Panc1 (cell line): ENCODE results near the gene LDLRAD4.
"Not testable (repeated sequence)": the region's sequence is repeated elsewhere in the genome, so short reads cannot be mapped to it uniquely, and the experiment has no call there.

Source experiments
- CTCF ChIP-seq: fragments of 450-650 bp; IDR thresholded peaks from 2 replicates; pipeline ENCODE4 v1.5.1; 2017; ENCODE audit warnings: mild to moderate bottlenecking
- POLR2AphosphoS5 ChIP-seq: IDR thresholded peaks from 2 replicates; pipeline ENCODE4 v1.6.1; 2012; ENCODE audit warnings: mild to moderate bottlenecking, low read depth, low read length, moderate library complexity
- REST ChIP-seq, 2 experiments: IDR thresholded peaks; 2 replicates each; pipeline ENCODE4 v1.6.1; 2011 to 2012; ENCODE audit warnings: low read depth in 2 of 2, control low read depth in 1 of 2, low read length in 1 of 2, mild to moderate bottlenecking in 1 of 2, moderate library complexity in 1 of 2; ENCODE audit not compliant: insufficient read depth in 1 of 2
- SIN3A ChIP-seq: IDR thresholded peaks from 2 replicates; pipeline ENCODE4 v1.6.1; 2012; ENCODE audit warnings: low read depth, mild to moderate bottlenecking, low read length, moderate library complexity, borderline replicate concordance; ENCODE audit not compliant: insufficient read depth

GRCh38 chr18:13346449-13346848 lies 127.9 kb downstream of the LDLRAD4 start:
- TF ChIP-seq CTCF; POLR2AphosphoS5; SIN3A; REST (IDR thresholded peaks at IDR 0.05; ENCODE audit: insufficient read depth in 1 of 2, low read depth in 2 of 2, low read length in 1 of 2): not testable (repeated sequence)
